SK-N-SH (cell line): ENCODE results near the gene LINGO3.

Experiments used
- GATA2 ChIP-seq: sonication (generic); formaldehyde crosslinking; IDR thresholded peaks from 2 replicates; pipeline ENCODE4 v1.5.0; 2020; ENCODE audit warnings: mild to moderate bottlenecking, missing genetic modification reagents
- POLR2AphosphoS5 ChIP-seq: IDR thresholded peaks from 2 replicates; pipeline ENCODE4 v1.6.1; 2012; ENCODE audit warnings: low read depth, low read length
- RCOR1 ChIP-seq: fragments of 150-350 bp; IDR thresholded peaks from 2 replicates; pipeline ENCODE4 v1.6.1; 2017; ENCODE audit warnings: antibody characterized with exemption, low read length
- TF ChIP-seq, protein P1 (sequence below): fragments of 200-600 bp; sonication (generic); IDR thresholded peaks from 2 replicates; pipeline ENCODE4 v1.6.1; 2017; ENCODE audit warnings: antibody characterized with exemption, mild to moderate bottlenecking, moderate library complexity
- TF ChIP-seq, protein P2 (sequence below): IDR thresholded peaks from 2 replicates; pipeline ENCODE4 v1.4.0; 2012; ENCODE audit warnings: low read depth

DNA sequence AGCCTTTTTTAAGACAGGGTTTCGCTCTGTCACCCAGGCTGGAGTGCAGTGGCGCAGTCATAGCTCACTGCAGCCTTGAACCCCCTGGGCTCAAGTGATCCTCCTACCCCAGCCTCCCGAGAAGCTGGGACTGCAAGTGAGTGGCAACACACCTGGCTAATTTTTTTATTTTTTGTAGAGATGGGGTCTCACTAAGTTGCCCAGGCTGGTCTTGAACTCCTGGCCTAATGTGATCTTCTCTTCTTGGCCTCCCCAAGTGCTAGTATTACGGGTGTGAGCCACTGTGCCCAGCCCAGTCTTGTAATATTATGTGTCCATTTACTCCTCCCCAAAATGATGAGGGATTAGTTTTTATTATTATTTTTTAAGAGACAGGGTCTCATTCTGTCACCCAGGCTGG lies 3.1 kb upstream of the LINGO3 start:
- TF ChIP-seq, protein P1, sequence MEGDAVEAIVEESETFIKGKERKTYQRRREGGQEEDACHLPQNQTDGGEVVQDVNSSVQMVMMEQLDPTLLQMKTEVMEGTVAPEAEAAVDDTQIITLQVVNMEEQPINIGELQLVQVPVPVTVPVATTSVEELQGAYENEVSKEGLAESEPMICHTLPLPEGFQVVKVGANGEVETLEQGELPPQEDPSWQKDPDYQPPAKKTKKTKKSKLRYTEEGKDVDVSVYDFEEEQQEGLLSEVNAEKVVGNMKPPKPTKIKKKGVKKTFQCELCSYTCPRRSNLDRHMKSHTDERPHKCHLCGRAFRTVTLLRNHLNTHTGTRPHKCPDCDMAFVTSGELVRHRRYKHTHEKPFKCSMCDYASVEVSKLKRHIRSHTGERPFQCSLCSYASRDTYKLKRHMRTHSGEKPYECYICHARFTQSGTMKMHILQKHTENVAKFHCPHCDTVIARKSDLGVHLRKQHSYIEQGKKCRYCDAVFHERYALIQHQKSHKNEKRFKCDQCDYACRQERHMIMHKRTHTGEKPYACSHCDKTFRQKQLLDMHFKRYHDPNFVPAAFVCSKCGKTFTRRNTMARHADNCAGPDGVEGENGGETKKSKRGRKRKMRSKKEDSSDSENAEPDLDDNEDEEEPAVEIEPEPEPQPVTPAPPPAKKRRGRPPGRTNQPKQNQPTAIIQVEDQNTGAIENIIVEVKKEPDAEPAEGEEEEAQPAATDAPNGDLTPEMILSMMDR, result no peak
- TF ChIP-seq, protein P2, sequence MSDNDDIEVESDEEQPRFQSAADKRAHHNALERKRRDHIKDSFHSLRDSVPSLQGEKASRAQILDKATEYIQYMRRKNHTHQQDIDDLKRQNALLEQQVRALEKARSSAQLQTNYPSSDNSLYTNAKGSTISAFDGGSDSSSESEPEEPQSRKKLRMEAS, result no peak
- TF ChIP-seq GATA2 (CRISPR knock-in tag) (no peak), RCOR1 (no peak), POLR2AphosphoS5 (no peak)
